ENCODE measurements around the gene ISYNA1.

GRCh38 chr19:18421371-18421959 is 16.5 kb downstream of the ISYNA1 start:
- TF ChIP-seq CTCF (IDR thresholded peaks at IDR 0.05) (no peak), CHD4 (IDR thresholded peaks at IDR 0.05; ENCODE audit: borderline replicate concordance) (no peak), RFX5 (IDR thresholded peaks at IDR 0.05) (no peak), MAFK (IDR thresholded peaks at IDR 0.05; ENCODE audit: partially characterized antibody) (no peak), RAD21 (conservative IDR thresholded peaks at IDR 0.05 in 1 of 2, IDR thresholded peaks at IDR 0.05 in 1 of 2) (no peak), USF2 (IDR thresholded peaks at IDR 0.05) (no peak), HOXB5 (CRISPR knock-in tag; IDR thresholded peaks at IDR 0.05) (no peak), POLR2A (IDR thresholded peaks at IDR 0.05; ENCODE audit: low read length) (no peak), PBX3 (IDR thresholded peaks at IDR 0.05) (no peak), PHF8 (IDR thresholded peaks at IDR 0.05; ENCODE audit: borderline replicate concordance, low read depth) (no peak)
